GM10266 (cell line): ENCODE data around the gene HSFX3.
"Not testable (repeated sequence)": the region's sequence is repeated elsewhere in the genome, so short reads cannot be mapped to it uniquely, and the experiment has no call there.

ENCODE experiments used
- DNase-seq: peaks from one replicate; pipeline ENCODE4 v3.0.0; 2012; ENCODE audit errors: extremely low spot score
- CTCF ChIP-seq: IDR thresholded peaks from 2 replicates; pipeline ENCODE4 v1.5.1; 2012; ENCODE audit warnings: mild to moderate bottlenecking, low read depth; ENCODE audit not compliant: control insufficient read depth, insufficient read depth; ENCODE audit errors: missing control alignments

Gene HSFX3

GRCh38 chrX:149568701-149569296 is 19.1 kb upstream of the HSFX3 start:
- TF ChIP-seq CTCF: no peak
- no peak for DNase-seq

- DNase-seq: no peak
- no peak for TF ChIP-seq CTCF
These were observed 18.1 kb upstream of the HSFX3 start for GRCh38 chrX:149567621-149568417.

- DNase-seq: no peak
- no peak for TF ChIP-seq CTCF
These were observed 13.6 kb upstream of the HSFX3 start for GRCh38 chrX:149563359-149563758.

- DNase-seq: not testable (repeated sequence)
These were observed 5.5 kb upstream of the HSFX3 start for GRCh38 chrX:149555251-149555650.

GRCh38 chrX:149551939-149552248 is 2.2 kb upstream of the HSFX3 start:
- not testable (repeated sequence) for DNase-seq

GRCh38 chrX:149551245-149551938 is 1.7 kb upstream of the HSFX3 start:
- DNase-seq: not testable (repeated sequence)

- not testable (repeated sequence) for DNase-seq
These were observed 730 bp upstream of the HSFX3 start for GRCh38 chrX:149550454-149550853.

- not testable (repeated sequence) for DNase-seq
These were observed 1.9 kb downstream of the HSFX3 start for GRCh38 chrX:149547782-149548181.

- not testable (repeated sequence) for DNase-seq
These were observed 2.8 kb downstream of the HSFX3 start for GRCh38 chrX:149546962-149547361.

- DNase-seq: not testable (repeated sequence)
These were observed 3.9 kb downstream of the HSFX3 start for GRCh38 chrX:149545545-149546543.
